Measurements from ENCODE around the gene INCA1. TPM values are rescaled to one million over a fixed set of nuclear protein-coding genes. Genes with fewer than 3 reads are reported as not detected.
A peak's percentile ranks its signal among the peaks of the same experiment; 100 is the strongest.

INCA1 gene, protein sequence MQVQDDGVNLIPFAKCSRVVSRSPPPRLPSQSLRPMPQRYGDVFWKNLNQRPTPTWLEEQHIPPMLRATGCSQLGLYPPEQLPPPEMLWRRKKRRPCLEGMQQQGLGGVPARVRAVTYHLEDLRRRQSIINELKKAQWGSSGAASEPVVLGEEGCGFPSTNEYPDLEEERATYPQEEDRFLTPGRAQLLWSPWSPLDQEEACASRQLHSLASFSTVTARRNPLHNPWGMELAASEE
- polyA plus RNA-seq (2013, experiment 1 of 2), result 0.90 TPM
- polyA plus RNA-seq (2013, experiment 2 of 2), result 0.51 TPM

- under 1% methylated on average over 93 of the region's 93 CpGs for WGBS
- peak within 1 kb of the TSS; percentile 93 for H3K27ac ChIP-seq (ENCODE audit: low read depth, low read length)
- peaks cover 12% of the 10 kb centered on the region for H3K4me1 ChIP-seq (ENCODE audit: insufficient read depth, low read length)
- peaks cover 20% of the 10 kb centered on the region for H3K36me3 ChIP-seq (ENCODE audit: insufficient read depth, low read length)
- peak within 1 kb of the TSS; percentile 62 for H3K4me3 ChIP-seq (ENCODE audit: low read length)
- H3K9me3 ChIP-seq (ENCODE audit: insufficient read depth, low read depth, low read length), result no peaks in the 10 kb centered on the region
- peak within 1 kb of the TSS; percentile 77 for H3K9ac ChIP-seq (ENCODE audit: low read depth, low read length)
- H3K27me3 ChIP-seq (ENCODE audit: insufficient read depth, low read length), result peaks cover 20% of the 10 kb centered on the region
Measured at GRCh38 chr17:4997302-4998026, at the start of gene INCA1, which contains the start of gene KIF1C. INCA1 (minus strand) TSS chr17:4997522; CDS start chr17:4994437, 3,085 bp downstream. KIF1C (plus strand) TSS chr17:4997950; CDS start chr17:5000247, 2,297 bp downstream.

- Histone ChIP-seq H3K4me1 (ENCODE audit: insufficient read depth, low read length) (no peaks in the 10 kb centered on the region), H3K27me3 (ENCODE audit: insufficient read depth, low read length) (no peaks in the 10 kb centered on the region), H3K4me3 (ENCODE audit: low read length) (no peak overlapping the region), H3K9me3 (ENCODE audit: insufficient read depth, low read depth, low read length) (no peaks in the 10 kb centered on the region), H3K9ac (ENCODE audit: low read depth, low read length) (no peak overlapping the region), H3K27ac (ENCODE audit: low read depth, low read length) (no peak overlapping the region), H3K36me3 (ENCODE audit: insufficient read depth, low read length) (no peaks in the 10 kb centered on the region)
- 95% methylated on average over 5 of the region's 6 CpGs for WGBS
Measured at GRCh38 chr17:5045496-5045895, 48.2 kb upstream of the INCA1 start.

DNA sequence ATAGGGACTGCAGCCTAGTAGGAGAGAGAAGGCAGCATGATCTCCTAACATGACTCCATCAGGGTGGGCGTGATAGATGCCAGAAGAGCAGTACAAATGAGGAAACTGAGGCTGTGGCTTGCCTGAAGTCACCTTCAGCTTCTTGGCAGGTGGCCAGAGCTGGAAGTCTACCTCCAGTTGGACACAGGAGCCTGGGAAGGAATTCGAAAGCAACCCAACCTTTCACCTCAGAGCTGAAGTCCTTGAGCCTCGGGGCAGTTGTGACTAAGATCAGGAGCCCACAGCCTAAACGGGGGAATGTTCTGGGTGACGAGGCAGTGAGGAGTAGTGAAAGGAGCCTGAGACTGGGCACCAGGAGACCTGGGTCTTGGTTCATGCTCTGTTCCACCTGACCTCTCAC, 47.3 kb upstream of the INCA1 start:
- 95% methylated on average over 5 of the region's 5 CpGs for WGBS
- H3K27me3 ChIP-seq (ENCODE audit: insufficient read depth, low read length), result no peaks in the 10 kb centered on the region
- H3K27ac ChIP-seq (ENCODE audit: low read depth, low read length), result no peak overlapping the region
- no peaks in the 10 kb centered on the region for H3K4me1 ChIP-seq (ENCODE audit: insufficient read depth, low read length)
- no peaks in the 10 kb centered on the region for H3K9me3 ChIP-seq (ENCODE audit: insufficient read depth, low read depth, low read length)
- H3K36me3 ChIP-seq (ENCODE audit: insufficient read depth, low read length), result no peaks in the 10 kb centered on the region
- H3K9ac ChIP-seq (ENCODE audit: low read depth, low read length), result no peak overlapping the region
- H3K4me3 ChIP-seq (ENCODE audit: low read length), result no peak overlapping the region

- Histone ChIP-seq H3K4me3 (ENCODE audit: low read length) (no peak overlapping the region), H3K27me3 (ENCODE audit: insufficient read depth, low read length) (no peaks in the 10 kb centered on the region)
- WGBS, result 93% methylated on average over 1 of the region's 1 CpG
Measured at GRCh38 chr17:5043524-5043923, 46.2 kb upstream of the INCA1 start.

GRCh38 chr17:5042157-5043022, 45.1 kb upstream of the INCA1 start:
- no peaks in the 10 kb centered on the region for H3K9me3 ChIP-seq (ENCODE audit: insufficient read depth, low read depth, low read length)
- H3K36me3 ChIP-seq (ENCODE audit: insufficient read depth, low read length), result no peaks in the 10 kb centered on the region
- no peaks in the 10 kb centered on the region for H3K4me1 ChIP-seq (ENCODE audit: insufficient read depth, low read length)
- H3K4me3 ChIP-seq (ENCODE audit: low read length), result no peak overlapping the region
- no peak overlapping the region for H3K9ac ChIP-seq (ENCODE audit: low read depth, low read length)
- WGBS, result 94% methylated on average over 14 of the region's 15 CpGs
- H3K27ac ChIP-seq (ENCODE audit: low read depth, low read length), result no peak overlapping the region
- no peaks in the 10 kb centered on the region for H3K27me3 ChIP-seq (ENCODE audit: insufficient read depth, low read length)

More at GRCh38 chr17:5043524-5043923, 46.2 kb upstream of the INCA1 start:
- Histone ChIP-seq H3K4me1 (ENCODE audit: insufficient read depth, low read length) (no peaks in the 10 kb centered on the region), H3K9ac (ENCODE audit: low read depth, low read length) (no peak overlapping the region), H3K9me3 (ENCODE audit: insufficient read depth, low read depth, low read length) (no peaks in the 10 kb centered on the region), H3K27ac (ENCODE audit: low read depth, low read length) (no peak overlapping the region), H3K36me3 (ENCODE audit: insufficient read depth, low read length) (no peaks in the 10 kb centered on the region)

DNA sequence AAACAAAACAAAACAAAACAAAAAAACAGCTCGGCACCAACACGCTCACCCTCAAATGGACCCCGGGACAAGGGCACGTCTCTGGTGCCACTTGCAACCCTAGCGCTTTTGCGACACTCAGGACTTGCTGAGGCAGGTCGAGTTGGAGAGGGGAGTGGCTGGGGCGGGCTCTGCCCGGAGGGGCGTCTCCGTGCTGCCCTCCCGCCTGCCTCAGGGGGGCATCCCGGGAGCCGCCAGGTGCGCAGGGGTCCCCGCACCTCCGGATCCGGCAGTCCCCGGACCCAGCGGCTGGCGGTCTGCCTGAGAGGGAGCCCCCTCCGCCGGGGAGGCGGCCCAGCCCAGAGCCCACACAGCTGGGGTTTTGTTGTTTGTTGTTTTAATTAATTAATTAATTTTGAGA, 38.0 kb upstream of the INCA1 start, which contains the start of gene SLC52A1:
Gene SLC52A1, minus strand, starts transcription at position 112 of the 400 bp plus-strand sequence. CDS start 820 bp downstream, outside the sequence.
- H3K9me3 ChIP-seq (ENCODE audit: insufficient read depth, low read depth, low read length), result no peaks in the 10 kb centered on the region
- WGBS, result 15% methylated on average over 23 of the region's 24 CpGs
- no peaks in the 10 kb centered on the region for H3K36me3 ChIP-seq (ENCODE audit: insufficient read depth, low read length)
- no peak within 1 kb of the TSS for H3K27ac ChIP-seq (ENCODE audit: low read depth, low read length)
- H3K4me1 ChIP-seq (ENCODE audit: insufficient read depth, low read length), result no peaks in the 10 kb centered on the region
- no peak within 1 kb of the TSS for H3K9ac ChIP-seq (ENCODE audit: low read depth, low read length)
- H3K4me3 ChIP-seq (ENCODE audit: low read length), result peak within 1 kb of the TSS; percentile 46
- H3K27me3 ChIP-seq (ENCODE audit: insufficient read depth, low read length), result no peaks in the 10 kb centered on the region

- Histone ChIP-seq H3K4me3 (ENCODE audit: low read length) (no peak overlapping the region), H3K4me1 (ENCODE audit: insufficient read depth, low read length) (no peaks in the 10 kb centered on the region), H3K9ac (ENCODE audit: low read depth, low read length) (no peak overlapping the region), H3K36me3 (ENCODE audit: insufficient read depth, low read length) (no peaks in the 10 kb centered on the region), H3K27me3 (ENCODE audit: insufficient read depth, low read length) (no peaks in the 10 kb centered on the region), H3K9me3 (ENCODE audit: insufficient read depth, low read depth, low read length) (no peaks in the 10 kb centered on the region), H3K27ac (ENCODE audit: low read depth, low read length) (no peak overlapping the region)
- 92% methylated on average over 14 of the region's 14 CpGs for WGBS
Measured at GRCh38 chr17:5034651-5035050, 37.3 kb upstream of the INCA1 start.

GRCh38 chr17:5034063-5034462, 36.7 kb upstream of the INCA1 start:
- H3K9ac ChIP-seq (ENCODE audit: low read depth, low read length), result no peak overlapping the region
- WGBS, result 91% methylated on average over 5 of the region's 5 CpGs
- no peaks in the 10 kb centered on the region for H3K36me3 ChIP-seq (ENCODE audit: insufficient read depth, low read length)
- no peak overlapping the region for H3K27ac ChIP-seq (ENCODE audit: low read depth, low read length)
- no peaks in the 10 kb centered on the region for H3K4me1 ChIP-seq (ENCODE audit: insufficient read depth, low read length)
- H3K4me3 ChIP-seq (ENCODE audit: low read length), result no peak overlapping the region
- no peaks in the 10 kb centered on the region for H3K27me3 ChIP-seq (ENCODE audit: insufficient read depth, low read length)
- no peaks in the 10 kb centered on the region for H3K9me3 ChIP-seq (ENCODE audit: insufficient read depth, low read depth, low read length)

GRCh38 chr17:5033352-5034015, 36.2 kb upstream of the INCA1 start:
- H3K27me3 ChIP-seq (ENCODE audit: insufficient read depth, low read length), result no peaks in the 10 kb centered on the region
- no peak overlapping the region for H3K9ac ChIP-seq (ENCODE audit: low read depth, low read length)
- H3K4me1 ChIP-seq (ENCODE audit: insufficient read depth, low read length), result no peaks in the 10 kb centered on the region
- WGBS, result 91% methylated on average over 13 of the region's 13 CpGs
- no peaks in the 10 kb centered on the region for H3K36me3 ChIP-seq (ENCODE audit: insufficient read depth, low read length)
- H3K4me3 ChIP-seq (ENCODE audit: low read length), result no peak overlapping the region
- no peak overlapping the region for H3K27ac ChIP-seq (ENCODE audit: low read depth, low read length)
- no peaks in the 10 kb centered on the region for H3K9me3 ChIP-seq (ENCODE audit: insufficient read depth, low read depth, low read length)

- H3K9ac ChIP-seq (ENCODE audit: low read depth, low read length), result no peak overlapping the region
- no peaks in the 10 kb centered on the region for H3K4me1 ChIP-seq (ENCODE audit: insufficient read depth, low read length)
- H3K4me3 ChIP-seq (ENCODE audit: low read length), result no peak overlapping the region
- H3K27ac ChIP-seq (ENCODE audit: low read depth, low read length), result no peak overlapping the region
- no peaks in the 10 kb centered on the region for H3K27me3 ChIP-seq (ENCODE audit: insufficient read depth, low read length)
- H3K9me3 ChIP-seq (ENCODE audit: insufficient read depth, low read depth, low read length), result no peaks in the 10 kb centered on the region
- 87% methylated on average over 6 of the region's 6 CpGs for WGBS
- no peaks in the 10 kb centered on the region for H3K36me3 ChIP-seq (ENCODE audit: insufficient read depth, low read length)
Measured at GRCh38 chr17:5032865-5033264, 35.5 kb upstream of the INCA1 start.

Measured in HUES64 (cell line).